HT1080 (cell line): ENCODE data around the gene DLGAP1. TPM values are rescaled to one million over a fixed set of nuclear protein-coding genes. Genes with fewer than 3 reads are reported as not detected.

Source experiments
- DNase-seq: peaks from one replicate; pipeline ENCODE4 v3.0.0-alpha.2; 2015; ENCODE audit warnings: low read depth
- total RNA-seq: library from RNA; depleted of rRNA; stranded (reverse); fragments of >200 nt; shearing (Covaris generic); gene quantifications from 2 replicates; pipeline ENCODE4 v1.2.3, GENCODE V29; 2014

The DLGAP1 gene
- total RNA-seq, 1 experiment from 2014 or later = not detected

DNA sequence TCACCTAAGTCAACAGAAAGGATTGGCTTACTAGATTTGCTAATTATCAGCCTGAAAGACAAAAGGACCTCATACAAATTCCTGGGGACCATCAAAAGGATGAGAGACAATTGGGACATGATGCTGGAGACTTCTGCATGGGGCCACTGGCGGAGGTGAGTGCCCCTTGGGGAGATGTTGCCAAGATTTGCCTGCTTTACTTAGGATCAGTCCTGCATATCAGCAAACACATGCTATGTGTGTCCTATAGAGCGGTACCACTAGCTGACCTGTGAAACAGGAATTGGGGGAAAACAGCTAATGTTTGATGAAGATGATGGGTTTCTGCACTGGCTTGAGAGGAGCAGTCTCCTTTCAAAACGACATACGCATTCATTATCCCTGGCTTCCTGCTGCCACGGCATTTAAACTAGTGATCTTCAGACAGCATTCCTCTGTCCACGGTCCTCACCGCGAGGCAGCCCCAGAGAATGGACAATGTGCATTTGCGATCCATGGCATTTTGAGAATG lies 901.0 kb downstream of the DLGAP1 start:
- DNase-seq = no peak

DNA sequence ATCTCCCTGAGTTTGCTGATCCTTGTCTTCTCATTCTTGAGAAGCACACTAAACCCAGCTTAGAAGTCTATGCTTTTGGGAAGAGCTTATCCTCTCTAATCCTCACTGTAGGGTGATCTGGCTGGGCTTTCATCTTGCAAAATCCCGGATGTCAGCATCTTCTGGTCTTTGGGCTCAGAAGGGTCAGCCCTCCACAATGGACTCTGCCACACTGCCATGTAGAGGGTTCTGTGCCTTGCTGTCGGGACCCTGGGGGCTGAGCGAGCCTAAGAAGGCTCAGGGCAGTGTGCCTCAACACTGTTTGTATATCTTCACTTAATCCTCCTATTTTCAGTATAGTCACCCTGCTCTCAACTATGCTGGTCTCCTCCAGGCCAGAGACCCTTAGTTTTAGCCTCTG lies 902.8 kb downstream of the DLGAP1 start:
- no peak for DNase-seq

DNA sequence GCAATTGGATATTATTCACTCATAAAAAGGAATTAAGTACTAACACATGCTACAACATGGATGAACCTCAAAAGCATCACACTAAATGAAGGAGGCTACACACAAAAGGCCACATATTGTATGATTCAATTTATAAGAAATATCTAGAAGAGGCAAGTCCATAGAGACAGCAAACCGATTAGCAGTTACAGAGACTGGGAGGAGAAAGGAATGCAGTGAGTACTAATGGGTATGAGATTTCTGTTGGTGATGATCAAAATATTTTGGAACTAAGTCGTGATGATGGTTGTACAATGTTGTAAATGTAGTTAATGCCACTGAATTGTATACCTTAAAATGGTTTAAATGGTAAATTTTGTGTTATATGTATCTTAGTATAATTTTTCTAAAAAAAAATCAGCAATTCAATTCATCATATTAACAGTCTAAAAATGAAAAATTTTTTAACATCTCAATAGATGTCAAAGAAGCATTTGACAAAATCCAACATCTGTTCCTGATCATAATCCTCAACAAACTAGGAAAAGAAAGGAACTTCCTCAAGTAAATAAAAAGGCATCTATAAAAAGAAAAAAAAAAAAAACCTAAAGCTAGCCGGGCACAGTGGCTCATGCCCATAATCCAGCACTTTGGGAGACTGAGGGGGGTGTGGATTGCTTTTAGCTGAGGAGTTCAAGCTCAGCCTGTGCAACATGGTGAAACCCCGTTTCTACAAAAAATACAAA lies 907.1 kb downstream of the DLGAP1 start:
- DNase-seq = no peak

DNA sequence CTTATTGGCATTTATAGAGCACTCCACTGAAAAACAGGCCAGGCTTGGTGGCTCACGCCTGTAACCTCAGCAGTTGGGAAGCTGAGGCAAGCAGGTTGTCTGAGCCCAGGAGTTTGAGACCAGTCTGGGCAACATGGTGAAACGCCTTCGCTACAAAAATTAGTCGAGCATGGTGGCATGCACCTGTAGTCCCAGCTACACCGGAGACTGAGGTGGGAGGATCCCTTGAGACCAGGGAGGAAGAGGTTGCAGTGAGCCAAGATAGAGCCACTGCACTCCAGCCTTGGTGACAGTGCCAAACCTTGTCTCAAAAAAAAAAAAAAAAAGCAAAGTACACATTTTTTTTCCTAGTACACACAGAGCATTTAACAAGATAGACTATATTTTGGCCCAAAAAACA lies 909.0 kb downstream of the DLGAP1 start:
- no peak for DNase-seq

DNA sequence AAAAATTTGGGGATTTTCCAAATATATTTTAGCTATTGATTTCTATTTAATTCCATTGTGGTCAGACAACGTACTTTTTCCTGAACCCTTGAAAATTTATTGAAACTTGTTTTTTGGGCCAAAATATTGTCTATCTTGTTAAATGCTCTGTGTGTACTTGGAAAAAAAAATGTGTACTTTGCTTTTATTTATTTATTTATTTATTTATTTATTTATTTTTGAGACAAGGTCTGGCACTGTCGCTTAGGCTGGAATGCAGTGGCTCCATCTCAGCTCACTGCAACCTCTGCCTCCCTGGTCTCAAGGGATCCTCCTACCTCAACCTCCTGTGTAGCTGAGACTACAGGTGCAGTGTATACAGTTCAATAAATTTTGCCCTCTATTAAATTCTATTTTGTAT lies 910.6 kb downstream of the DLGAP1 start:
- DNase-seq = no peak

DNA sequence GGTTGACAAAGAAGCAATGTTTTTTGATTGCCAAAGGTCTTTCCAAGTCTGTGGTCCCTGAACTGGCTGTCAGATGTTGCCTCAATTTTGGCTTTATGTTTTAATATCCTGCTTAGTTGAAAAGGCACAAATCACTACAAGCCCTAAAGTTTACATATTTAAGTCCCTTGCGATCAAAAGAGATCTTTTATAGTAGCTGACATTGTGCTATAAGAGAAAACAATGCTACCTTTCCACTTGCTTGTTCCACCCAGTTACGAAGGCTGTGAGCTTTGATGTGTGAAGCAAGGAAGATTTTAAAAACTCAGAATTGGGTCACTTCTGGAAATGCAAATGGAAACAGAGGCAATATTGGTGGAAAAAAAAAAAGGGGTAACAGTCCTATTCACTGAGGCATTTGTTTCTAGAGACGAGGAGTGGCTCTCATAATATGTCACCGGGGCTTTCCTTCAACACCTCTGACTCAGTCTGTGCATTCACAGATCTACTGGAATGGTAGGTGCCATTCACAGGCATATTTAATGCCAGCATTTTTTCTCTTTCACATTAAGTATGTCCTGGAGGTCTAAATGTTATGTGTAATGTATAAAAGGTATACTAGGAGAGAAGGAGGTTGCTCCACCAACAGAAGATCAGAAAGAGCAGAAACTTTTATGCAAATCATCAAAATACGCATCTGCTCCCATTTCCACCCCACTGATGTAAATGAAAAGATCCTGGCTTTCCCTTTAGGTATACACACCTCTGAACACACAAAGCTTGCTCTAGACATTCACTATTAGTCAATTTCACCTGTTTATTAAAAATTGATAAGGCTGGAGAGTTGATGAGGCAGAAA lies 913.3 kb downstream of the DLGAP1 start:
- no peak for DNase-seq

GRCh38 chr18:3540805-3541548 lies 914.1 kb downstream of the DLGAP1 start:
- DNase-seq = no peak

- DNase-seq = no peak
Observed at GRCh38 chr18:3538954-3539617, 916.0 kb downstream of the DLGAP1 start.

GRCh38 chr18:3538456-3538855 lies 916.7 kb downstream of the DLGAP1 start:
- DNase-seq = no peak

DNA sequence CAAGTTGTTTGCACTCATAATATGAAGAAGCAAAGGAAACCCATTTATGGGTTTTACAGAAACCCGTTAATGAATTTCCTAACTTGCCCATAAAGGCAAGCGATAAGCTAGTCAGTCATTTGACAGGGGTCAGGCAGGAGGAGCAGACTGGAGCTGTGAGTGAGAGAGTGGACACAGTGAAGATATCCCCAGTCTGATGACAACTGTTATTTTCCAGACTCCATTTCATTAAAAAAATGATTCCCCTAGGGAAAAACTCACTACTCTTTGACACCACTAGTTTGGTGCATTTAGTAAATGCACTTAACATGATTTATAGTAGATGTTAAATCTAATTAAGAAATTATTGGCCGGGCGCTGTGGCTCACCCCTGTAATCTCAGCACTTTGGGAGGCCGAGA lies 924.3 kb downstream of the DLGAP1 start:
- no peak for DNase-seq

- no peak for DNase-seq
Observed at GRCh38 chr18:3529601-3530000, 925.5 kb downstream of the DLGAP1 start.

GRCh38 chr18:3529077-3529476 lies 926.0 kb downstream of the DLGAP1 start:
- no peak for DNase-seq

- no peak for DNase-seq
Observed at GRCh38 chr18:3528231-3528630, 926.9 kb downstream of the DLGAP1 start.

- DNase-seq = peak; percentile 82
Observed at GRCh38 chr18:3526421-3527354, 928.4 kb downstream of the DLGAP1 start.

GRCh38 chr18:3525870-3526420 lies 929.2 kb downstream of the DLGAP1 start:
- peak; percentile 31 for DNase-seq

DNA sequence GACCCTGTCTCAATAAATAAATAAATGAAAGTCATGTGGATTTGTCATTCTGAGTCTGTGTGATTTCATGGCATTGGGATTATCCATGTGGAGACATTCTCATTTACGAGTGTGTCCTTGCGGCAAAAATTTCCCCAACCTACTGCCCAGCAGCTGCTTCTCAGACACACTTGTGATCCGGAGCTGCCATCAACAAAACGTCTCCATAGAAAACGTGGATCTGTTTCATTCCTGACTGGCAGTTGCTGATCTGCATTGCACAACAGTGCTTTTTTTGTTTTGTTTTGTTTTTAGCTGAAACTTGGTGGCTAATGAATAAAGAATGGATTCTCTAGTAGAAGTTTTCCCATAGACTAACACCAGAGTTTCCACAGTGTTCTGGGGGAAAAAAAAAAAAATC lies 930.4 kb downstream of the DLGAP1 start:
- DNase-seq = no peak

- DNase-seq = no peak
Observed at GRCh38 chr18:3520230-3521085, 934.6 kb downstream of the DLGAP1 start.

GRCh38 chr18:3514312-3515216 lies 940.5 kb downstream of the DLGAP1 start:
- no peak for DNase-seq
